ENCODE measurements around the gene GPR132. TPM values are rescaled to one million over a fixed set of nuclear protein-coding genes. Genes with fewer than 3 reads are reported as not detected.
"Not testable (repeated sequence)": the region's sequence is repeated elsewhere in the genome, so short reads cannot be mapped to it uniquely, and the experiment has no call there.

GPR132 gene
- total and polyA plus RNA-seq, 7 donors = 0.60 to 8.4 (median 1.9) TPM

- no peaks in the 10 kb centered on the region for H3K36me3 ChIP-seq
- 34 to 74% methylated on average over 5 of the region's 5 CpGs for WGBS, 2 donors
- H3K4me1 ChIP-seq = peaks cover 0 to 40% (median 28%) of the 10 kb centered on the region in 4 donors
- intact Hi-C loops (cut with DNase I) = no loop called here
- H3K9me3 ChIP-seq = no peaks in the 10 kb centered on the region
- TF ChIP-seq, protein P1, sequence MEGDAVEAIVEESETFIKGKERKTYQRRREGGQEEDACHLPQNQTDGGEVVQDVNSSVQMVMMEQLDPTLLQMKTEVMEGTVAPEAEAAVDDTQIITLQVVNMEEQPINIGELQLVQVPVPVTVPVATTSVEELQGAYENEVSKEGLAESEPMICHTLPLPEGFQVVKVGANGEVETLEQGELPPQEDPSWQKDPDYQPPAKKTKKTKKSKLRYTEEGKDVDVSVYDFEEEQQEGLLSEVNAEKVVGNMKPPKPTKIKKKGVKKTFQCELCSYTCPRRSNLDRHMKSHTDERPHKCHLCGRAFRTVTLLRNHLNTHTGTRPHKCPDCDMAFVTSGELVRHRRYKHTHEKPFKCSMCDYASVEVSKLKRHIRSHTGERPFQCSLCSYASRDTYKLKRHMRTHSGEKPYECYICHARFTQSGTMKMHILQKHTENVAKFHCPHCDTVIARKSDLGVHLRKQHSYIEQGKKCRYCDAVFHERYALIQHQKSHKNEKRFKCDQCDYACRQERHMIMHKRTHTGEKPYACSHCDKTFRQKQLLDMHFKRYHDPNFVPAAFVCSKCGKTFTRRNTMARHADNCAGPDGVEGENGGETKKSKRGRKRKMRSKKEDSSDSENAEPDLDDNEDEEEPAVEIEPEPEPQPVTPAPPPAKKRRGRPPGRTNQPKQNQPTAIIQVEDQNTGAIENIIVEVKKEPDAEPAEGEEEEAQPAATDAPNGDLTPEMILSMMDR (IDR thresholded peaks at IDR 0.05) = no peak
- no peak for TF ChIP-seq POLR2AphosphoS5 (IDR thresholded peaks at IDR 0.05)
- TF ChIP-seq EP300 (IDR thresholded peaks at IDR 0.05) = no peak
- no peak for TF ChIP-seq POLR2A (IDR thresholded peaks at IDR 0.05)
- peak; percentile 60 for DNase-seq
- H3K27ac ChIP-seq = no peak overlapping the region
- no peaks in the 10 kb centered on the region for H3K27me3 ChIP-seq
- H3K4me3 ChIP-seq = no peak overlapping the region
Observed at GRCh38 chr14:105085766-105086165, 20.5 kb upstream of the GPR132 start.

GRCh38 chr14:105084741-105085571, 19.7 kb upstream of the GPR132 start:
- TF ChIP-seq POLR2A (IDR thresholded peaks at IDR 0.05) (no peak), POLR2AphosphoS5 (IDR thresholded peaks at IDR 0.05) (no peak), EP300 (IDR thresholded peaks at IDR 0.05) (no peak)
- TF ChIP-seq, protein P1 (IDR thresholded peaks at IDR 0.05) = no peak
- Histone ChIP-seq H3K36me3 (no peaks in the 10 kb centered on the region), H3K4me1 (peaks cover 0 to 33% (median 23%) of the 10 kb centered on the region in 4 donors), H3K4me3 (no peak overlapping the region), H3K27me3 (no peaks in the 10 kb centered on the region), H3K27ac (no peak overlapping the region), H3K9me3 (no peaks in the 10 kb centered on the region)
- 40 to 79% methylated on average over 14 of the region's 14 CpGs for WGBS, 2 donors
- intact Hi-C loops (cut with DNase I) = no loop called here
- DNase-seq = peak; percentile 61

- WGBS, 2 donors = 25 to 74% methylated on average over 4 of the region's 4 CpGs
- Histone ChIP-seq H3K9me3 (no peaks in the 10 kb centered on the region), H3K36me3 (no peaks in the 10 kb centered on the region), H3K4me1 (peaks cover 0 to 32% (median 22%) of the 10 kb centered on the region in 4 donors), H3K27me3 (no peaks in the 10 kb centered on the region), H3K4me3 (no peak overlapping the region), H3K27ac (no peak overlapping the region)
- TF ChIP-seq, protein P1 (IDR thresholded peaks at IDR 0.05) = no peak
- TF ChIP-seq POLR2AphosphoS5 (IDR thresholded peaks at IDR 0.05) = no peak
- TF ChIP-seq EP300 (IDR thresholded peaks at IDR 0.05) = no peak
- TF ChIP-seq POLR2A (IDR thresholded peaks at IDR 0.05) = no peak
- DNase-seq = peak; percentile 47
- intact Hi-C loops (cut with DNase I) = no loop called here
Observed at GRCh38 chr14:105083926-105084685, 18.9 kb upstream of the GPR132 start.

GRCh38 chr14:105082703-105083102, 17.5 kb upstream of the GPR132 start:
- Histone ChIP-seq H3K27me3 (no peaks in the 10 kb centered on the region), H3K27ac (no peak overlapping the region), H3K9me3 (no peaks in the 10 kb centered on the region), H3K4me3 (no peak overlapping the region), H3K36me3 (no peaks in the 10 kb centered on the region), H3K4me1 (peaks cover 0 to 18% (median 10%) of the 10 kb centered on the region in 4 donors)
- WGBS, 2 donors = 96 to 97% methylated on average over 1 of the region's 1 CpG
- intact Hi-C loops (cut with DNase I) = no loop called here
- TF ChIP-seq EP300 (IDR thresholded peaks at IDR 0.05) (no peak), POLR2A (IDR thresholded peaks at IDR 0.05) (no peak), POLR2AphosphoS5 (IDR thresholded peaks at IDR 0.05) (no peak)
- TF ChIP-seq, protein P1 (IDR thresholded peaks at IDR 0.05) = no peak
- no peak for DNase-seq

DNA sequence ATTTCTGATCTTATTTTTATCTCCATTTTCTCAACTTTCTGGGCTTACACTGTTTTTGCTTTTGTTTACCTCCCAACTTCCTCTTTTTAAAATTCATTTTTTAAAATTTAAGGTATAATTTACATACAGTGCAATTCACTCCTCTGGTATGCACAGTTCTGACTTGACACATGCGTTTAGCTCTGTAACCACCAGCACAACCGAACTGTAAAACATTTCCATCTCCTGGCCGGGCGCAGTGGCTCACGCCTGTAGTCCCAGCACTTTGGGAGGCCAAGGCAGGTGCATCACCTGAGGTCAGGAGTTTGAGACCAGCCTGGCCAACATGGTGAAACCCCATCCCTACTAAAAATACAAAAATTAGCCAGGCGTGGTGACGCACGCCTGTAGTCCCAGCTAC, 16.2 kb upstream of the GPR132 start:
- H3K27me3 ChIP-seq; H3K4me3 ChIP-seq; H3K4me1 ChIP-seq; H3K36me3 ChIP-seq; H3K9me3 ChIP-seq; intact Hi-C loops (cut with DNase I); H3K27ac ChIP-seq: not testable (repeated sequence)
- DNase-seq = peak; percentile 45
- 46 to 71% methylated on average over 8 of the region's 8 CpGs for WGBS, 2 donors
